ENCODE results near the gene SLC43A1. TPM values are rescaled to one million over a fixed set of nuclear protein-coding genes. Genes with fewer than 3 reads are reported as not detected.

Gene SLC43A1
- total and polyA plus RNA-seq, 2 of the 4 experiments (the other 2 are of a cell fraction) = 10.0 to 17.0 TPM

DNA sequence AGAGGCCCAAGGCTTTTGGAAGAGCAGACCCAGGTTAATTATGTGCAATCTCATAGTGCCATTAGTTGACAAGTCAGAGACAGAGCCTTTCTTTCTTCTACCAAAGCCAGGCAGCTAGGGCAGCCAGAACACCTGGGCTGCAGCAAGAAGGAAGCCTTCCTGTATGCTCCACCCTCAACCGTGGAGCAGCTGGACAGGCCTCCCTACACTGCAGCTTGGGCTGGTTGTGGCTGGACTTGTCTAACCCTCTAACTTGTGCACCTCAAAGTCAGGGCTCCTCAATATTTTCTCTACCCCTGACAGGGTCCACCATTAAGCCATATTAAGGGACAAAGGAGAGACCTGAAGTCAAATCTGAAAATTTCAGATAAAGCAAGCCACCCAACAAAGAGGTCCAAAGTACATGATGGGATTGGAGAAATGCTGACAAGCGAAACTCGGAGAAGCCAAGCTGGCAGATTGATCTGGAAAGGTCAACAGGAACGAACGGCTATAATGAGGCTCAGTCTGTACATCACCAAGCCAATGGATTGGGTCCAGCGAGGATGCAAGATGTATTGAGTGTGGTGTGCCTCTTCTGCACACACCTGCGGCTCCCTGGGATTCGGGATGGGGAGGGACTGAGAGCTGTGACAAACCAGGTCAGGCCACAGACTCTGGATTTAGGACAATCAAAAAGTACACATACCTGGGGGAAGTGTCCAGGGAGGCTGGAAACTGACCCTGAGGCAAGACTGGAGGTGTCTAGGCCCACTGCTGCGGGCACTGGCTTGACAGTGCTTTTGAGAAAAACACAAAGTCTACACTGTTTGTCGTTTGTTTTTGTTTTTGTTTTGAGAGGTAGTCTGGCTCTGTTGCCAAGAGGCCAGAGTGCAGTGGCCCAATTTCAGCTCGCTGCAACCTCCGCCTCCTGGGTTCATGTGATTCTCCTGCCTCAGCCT is 76.9 kb downstream of the SLC43A1 start:
- DNase-seq (no peak), ATAC-seq (ENCODE audit: low read depth) (no peak)
- Histone ChIP-seq H4K8ac (ENCODE audit: low read depth in 2 of 2, low read length in 2 of 2) (no peak overlapping the region), H2BK120ac (ENCODE audit: low read depth, low read length) (no peak overlapping the region), H3K9me3 (ENCODE audit: control insufficient read depth, insufficient read depth, low read length) (no peaks in the 10 kb centered on the region), H2BK20ac (ENCODE audit: low read depth, low read length) (no peak overlapping the region), H3K4ac (ENCODE audit: low read depth, low read length) (no peak overlapping the region), H2BK5ac (ENCODE audit: low read depth, low read length, poor library complexity, severe bottlenecking) (no peak overlapping the region), H3K27me3 (ENCODE audit: control insufficient read depth, insufficient read depth, low read length) (no peaks in the 10 kb centered on the region), H4K91ac (ENCODE audit: insufficient read depth, low read depth, low read length) (no peak overlapping the region), H3K9ac (ENCODE audit: low read depth, low read length) (no peak overlapping the region), H2AFZ (replicated peaks; ENCODE audit: low read length, poor library complexity) (no peak overlapping the region), H3K9me1 (ENCODE audit: insufficient read depth, low read length) (peaks cover 6% of the 10 kb centered on the region), H3K4me2 (ENCODE audit: low read depth, low read length) (no peak overlapping the region), H3K23ac (ENCODE audit: low read depth, low read length) (no peak overlapping the region), H3K4me1 (ENCODE audit: control insufficient read depth, insufficient read depth, low read length) (peaks cover 11% of the 10 kb centered on the region), H4K20me1 (ENCODE audit: insufficient read depth, low read length) (no peaks in the 10 kb centered on the region), H3K79me1 (ENCODE audit: low read depth in 1 of 2, low read length in 2 of 2) (no peaks in the 10 kb centered on the region), H3K4me3 (ENCODE audit: insufficient read depth, low read depth, low read length) (no peak overlapping the region), H2BK15ac (ENCODE audit: low read depth, low read length) (no peak overlapping the region), H3K18ac (ENCODE audit: low read depth, low read length) (no peak overlapping the region), H3K14ac (replicated peaks; ENCODE audit: low read depth, low read length) (no peak overlapping the region), H3K36me3 (ENCODE audit: control insufficient read depth, insufficient read depth, low read length) (no peaks in the 10 kb centered on the region), H3K27ac (ENCODE audit: insufficient read depth, low read length) (no peak overlapping the region), H3K56ac (ENCODE audit: extremely low read depth, insufficient read depth, low read length) (no peak overlapping the region), H2AK9ac (replicated peaks; ENCODE audit: low read depth, low read length, poor library complexity) (no peak overlapping the region), H4K5ac (ENCODE audit: low read depth, low read length) (no peak overlapping the region), H2AK5ac (ENCODE audit: low read depth, low read length) (no peak overlapping the region)
- intact Hi-C loops (cut with micrococcal nuclease) = no loop called here
- CTCF ChIA-PET = no interaction called here
- in situ Hi-C loops (cut with MboI; ENCODE audit: low sequenced_read_pairs) = no loop called here
- POLR2A ChIA-PET (ENCODE audit: unreplicated experiment) = no interaction called here
- dilution Hi-C loops (cut with HindIII; ENCODE audit: low sequenced_read_pairs, unreplicated experiment) = no loop called here
- WGBS, 2 experiments (ENCODE audit: extremely low coverage in 2 of 2, insufficient read length in 1 of 2) = 86% methylated on average over 6 of the region's 12 CpGs; no CpG with 5 or more reads in 1 of the 2 experiments
- BruUV-seq (replicated peaks) = no TSS peak
- TF ChIP-seq CEBPB (IDR thresholded peaks at IDR 0.05; ENCODE audit: low read depth, low read length) = no peak
- TF ChIP-seq FOS (IDR thresholded peaks at IDR 0.05; ENCODE audit: low read depth, low read length) = no peak
- no peak for TF ChIP-seq POLR2A (IDR thresholded peaks at IDR 0.05; ENCODE audit: low read depth, low read length)
- TF ChIP-seq NFE2L2 (IDR thresholded peaks at IDR 0.05; ENCODE audit: low read depth, low read length) = no peak
- no peak for TF ChIP-seq MAZ (IDR thresholded peaks at IDR 0.05; ENCODE audit: borderline replicate concordance, low read depth, low read length)
- no peak for TF ChIP-seq MAFK (IDR thresholded peaks at IDR 0.05; ENCODE audit: low read depth, low read length)
- no peak for TF ChIP-seq CTCF (conservative IDR thresholded peaks at IDR 0.05; ENCODE audit: low read depth, low read length)
- no peak for TF ChIP-seq BHLHE40 (IDR thresholded peaks at IDR 0.05; ENCODE audit: low read depth, low read length)
- no peak for TF ChIP-seq MXI1 (IDR thresholded peaks at IDR 0.05; ENCODE audit: borderline replicate concordance, low read depth, low read length)
- no peak for TF ChIP-seq RFX5 (IDR thresholded peaks at IDR 0.05; ENCODE audit: low read depth, low read length)
- no peak for TF ChIP-seq RCOR1 (IDR thresholded peaks at IDR 0.05; ENCODE audit: insufficient replicate concordance, low read length)
- no peak for TF ChIP-seq RAD21 (IDR thresholded peaks at IDR 0.05; ENCODE audit: low read length)
- no peak for TF ChIP-seq CHD1 (IDR thresholded peaks at IDR 0.05; ENCODE audit: low read depth, low read length)
- TF ChIP-seq, protein P1, sequence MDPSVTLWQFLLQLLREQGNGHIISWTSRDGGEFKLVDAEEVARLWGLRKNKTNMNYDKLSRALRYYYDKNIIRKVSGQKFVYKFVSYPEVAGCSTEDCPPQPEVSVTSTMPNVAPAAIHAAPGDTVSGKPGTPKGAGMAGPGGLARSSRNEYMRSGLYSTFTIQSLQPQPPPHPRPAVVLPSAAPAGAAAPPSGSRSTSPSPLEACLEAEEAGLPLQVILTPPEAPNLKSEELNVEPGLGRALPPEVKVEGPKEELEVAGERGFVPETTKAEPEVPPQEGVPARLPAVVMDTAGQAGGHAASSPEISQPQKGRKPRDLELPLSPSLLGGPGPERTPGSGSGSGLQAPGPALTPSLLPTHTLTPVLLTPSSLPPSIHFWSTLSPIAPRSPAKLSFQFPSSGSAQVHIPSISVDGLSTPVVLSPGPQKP (IDR thresholded peaks at IDR 0.05; ENCODE audit: borderline replicate concordance, low read depth, low read length) = no peak
- TF ChIP-seq SMC3 (IDR thresholded peaks at IDR 0.05; ENCODE audit: low read depth, low read length) = no peak
